Activated T-cell treated with anti-CD3 and anti-CD28 coated beads, Interleukin-2, amount 50 U/mL, for 72 hours (primary cell): Measurements from ENCODE around the gene HES2. TPM values are rescaled to one million over a fixed set of nuclear protein-coding genes. Genes with fewer than 3 reads are reported as not detected.
"Not testable (repeated sequence)": the region's sequence is repeated elsewhere in the genome, so short reads cannot be mapped to it uniquely, and the experiment has no call there.

Source experiments
- ATAC-seq, 2 donors: fragments of 150-1000 bp; cut with Tn5 transposase; replicated peaks in 1 of 2; 2 replicates each; pipeline ENCODE4 v1.10.0; 2021; ENCODE audit warnings: moderate library complexity in 2 of 2, mild to moderate bottlenecking in 1 of 2
- DNase-seq, 2 donors: peaks; one replicate each; pipeline ENCODE4 v3.0.0; 2021 to 2022; ENCODE audit warnings: mixed read lengths in 1 of 2
- H3K27ac Mint-ChIP-seq: one replicate; pipeline ENCODE4 v1.8.0; 2022; ENCODE audit warnings: mild to moderate bottlenecking, moderate library complexity, mixed read lengths
- H3K27me3 Mint-ChIP-seq: one replicate; pipeline ENCODE4 v1.8.0; 2022; ENCODE audit warnings: low read depth, mixed read lengths
- H3K36me3 Mint-ChIP-seq, 2 donors: one replicate each; pipeline ENCODE4 v1.8.0; 2022; ENCODE audit warnings: mixed read lengths in 2 of 2, mild to moderate bottlenecking in 1 of 2; ENCODE audit not compliant: insufficient read depth in 2 of 2
- H3K4me1 Mint-ChIP-seq: one replicate; pipeline ENCODE4 v1.8.0; 2022; ENCODE audit warnings: low read depth, mixed read lengths
- H3K4me3 Mint-ChIP-seq, 2 donors: one replicate each; pipeline ENCODE4 v1.8.0; 2022; ENCODE audit warnings: mild to moderate bottlenecking in 2 of 2, mixed read lengths in 2 of 2, moderate library complexity in 2 of 2
- H3K9me3 Mint-ChIP-seq, 2 donors: one replicate each; pipeline ENCODE4 v1.8.0; 2022; ENCODE audit warnings: mixed read lengths in 2 of 2
- total RNA-seq, 2 donors: library from RNA; stranded (reverse); gene quantifications; one replicate each; pipeline ENCODE4 v1.2.3, GENCODE V29; 2022

The HES2 gene
- total RNA-seq, 2 donors from 2014 or later, result 0.44 to 1.2 TPM

GRCh38 chr1:6438047-6438525 is 18.4 kb upstream of the HES2 start:
- H3K4me3 Mint-ChIP-seq, result peak overlapping the region in 1 of 2 donors; percentile 51
- H3K4me1 Mint-ChIP-seq, result peaks cover 6% of the 10 kb centered on the region
- peak; percentile 53 to 55 for ATAC-seq
- peak; percentile 78 to 79 for DNase-seq
- H3K36me3 Mint-ChIP-seq, result no peaks in the 10 kb centered on the region
- no peaks in the 10 kb centered on the region for H3K9me3 Mint-ChIP-seq
- H3K27ac Mint-ChIP-seq, result no peak overlapping the region
- H3K27me3 Mint-ChIP-seq, result peaks cover 36% of the 10 kb centered on the region

- not testable (repeated sequence) for H3K36me3 Mint-ChIP-seq, ATAC-seq, H3K9me3 Mint-ChIP-seq, H3K4me3 Mint-ChIP-seq, H3K4me1 Mint-ChIP-seq, DNase-seq, H3K27ac Mint-ChIP-seq
- H3K27me3 Mint-ChIP-seq, result peaks cover 36% of the 10 kb centered on the region
Measured at GRCh38 chr1:6437012-6437700, 17.4 kb upstream of the HES2 start.

GRCh38 chr1:6436277-6436676 is 16.6 kb upstream of the HES2 start:
- not testable (repeated sequence) for H3K9me3 Mint-ChIP-seq, DNase-seq, ATAC-seq, H3K4me3 Mint-ChIP-seq, H3K36me3 Mint-ChIP-seq, H3K27ac Mint-ChIP-seq, H3K4me1 Mint-ChIP-seq
- peaks cover 30% of the 10 kb centered on the region for H3K27me3 Mint-ChIP-seq

GRCh38 chr1:6435547-6435946 is 15.8 kb upstream of the HES2 start:
- DNase-seq, result no peak
- Mint-ChIP-seq H3K9me3 (no peaks in the 10 kb centered on the region), H3K27ac (no peak overlapping the region), H3K36me3 (no peaks in the 10 kb centered on the region), H3K27me3 (peaks cover 25% of the 10 kb centered on the region), H3K4me3 (no peak overlapping the region), H3K4me1 (peaks cover 6% of the 10 kb centered on the region)
- ATAC-seq, result no peak

- no peaks in the 10 kb centered on the region for H3K9me3 Mint-ChIP-seq
- DNase-seq, result no peak
- H3K36me3 Mint-ChIP-seq, result no peaks in the 10 kb centered on the region
- H3K4me3 Mint-ChIP-seq, result no peak overlapping the region
- no peak for ATAC-seq
- no peak overlapping the region for H3K27ac Mint-ChIP-seq
- H3K27me3 Mint-ChIP-seq, result peaks cover 25% of the 10 kb centered on the region
- H3K4me1 Mint-ChIP-seq, result peaks cover 6% of the 10 kb centered on the region
Measured at GRCh38 chr1:6435129-6435528, 15.4 kb upstream of the HES2 start.

GRCh38 chr1:6434186-6434585 is 14.5 kb upstream of the HES2 start:
- Mint-ChIP-seq H3K27ac (no peak overlapping the region), H3K36me3 (no peaks in the 10 kb centered on the region), H3K4me1 (peaks cover 2% of the 10 kb centered on the region)

GRCh38 chr1:6431645-6432579 is 12.2 kb upstream of the HES2 start:
- not testable (repeated sequence) for H3K4me3 Mint-ChIP-seq, ATAC-seq, DNase-seq, H3K4me1 Mint-ChIP-seq, H3K9me3 Mint-ChIP-seq, H3K36me3 Mint-ChIP-seq, H3K27ac Mint-ChIP-seq, H3K27me3 Mint-ChIP-seq

More at GRCh38 chr1:6434186-6434585, 14.5 kb upstream of the HES2 start:
- H3K27me3 Mint-ChIP-seq, result peaks cover 20% of the 10 kb centered on the region
- H3K4me3 Mint-ChIP-seq, result no peak overlapping the region
- no peaks in the 10 kb centered on the region for H3K9me3 Mint-ChIP-seq
- DNase-seq (no peak), ATAC-seq (no peak)

GRCh38 chr1:6429660-6430411 is 10.1 kb upstream of the HES2 start:
- not testable (repeated sequence) for H3K36me3 Mint-ChIP-seq, ATAC-seq, H3K4me3 Mint-ChIP-seq, DNase-seq, H3K4me1 Mint-ChIP-seq, H3K27ac Mint-ChIP-seq, H3K27me3 Mint-ChIP-seq, H3K9me3 Mint-ChIP-seq

- not testable (repeated sequence) for ATAC-seq, H3K9me3 Mint-ChIP-seq, H3K4me1 Mint-ChIP-seq, H3K27ac Mint-ChIP-seq, H3K4me3 Mint-ChIP-seq, DNase-seq, H3K36me3 Mint-ChIP-seq, H3K27me3 Mint-ChIP-seq
Measured at GRCh38 chr1:6428453-6428852, 8.7 kb upstream of the HES2 start.

GRCh38 chr1:6427441-6428390 is 8.0 kb upstream of the HES2 start:
- Mint-ChIP-seq H3K4me3 (no peak overlapping the region), H3K9me3 (no peaks in the 10 kb centered on the region), H3K27ac (no peak overlapping the region), H3K36me3 (no peaks in the 10 kb centered on the region), H3K27me3 (peaks cover 13% of the 10 kb centered on the region), H3K4me1 (peaks cover 8% of the 10 kb centered on the region)
- ATAC-seq (no peak), DNase-seq (no peak)

- Mint-ChIP-seq H3K4me3 (no peak overlapping the region), H3K36me3 (no peaks in the 10 kb centered on the region), H3K9me3 (no peaks in the 10 kb centered on the region), H3K27ac (no peak overlapping the region), H3K27me3 (peaks cover 20% of the 10 kb centered on the region), H3K4me1 (peaks cover 8% of the 10 kb centered on the region)
- DNase-seq (no peak), ATAC-seq (no peak)
Measured at GRCh38 chr1:6426972-6427350, 7.2 kb upstream of the HES2 start.

GRCh38 chr1:6426277-6426971 is 6.7 kb upstream of the HES2 start:
- Mint-ChIP-seq H3K4me1 (peaks cover 8% of the 10 kb centered on the region), H3K27me3 (peaks cover 25% of the 10 kb centered on the region), H3K27ac (no peak overlapping the region), H3K4me3 (no peak overlapping the region), H3K36me3 (no peaks in the 10 kb centered on the region), H3K9me3 (no peaks in the 10 kb centered on the region)
- DNase-seq, result no peak
- no peak for ATAC-seq
